ENCODE measurements around the gene EHBP1.

The EHBP1 gene

GRCh38 chr2:63044362-63045327 is 339.1 kb downstream of the EHBP1 start:
- no peak overlapping the region for H3K27ac ChIP-seq
- DNase-seq (ENCODE audit: low spot score) = no peak
- ChIA-PET POLR2A (ENCODE audit: low non-redundant PET) (no interaction called here), CTCF (interaction anchor here (0.6 kb wide), 1 partner anchor 11 kb away, joined by 3 read pairs; no protein-coding TSS in a partner anchor)
- TF ChIP-seq CTCF (conservative IDR thresholded peaks at IDR 0.05; ENCODE audit: low read depth) = no peak

GRCh38 chr2:63046552-63046951 is 341.0 kb downstream of the EHBP1 start:
- ChIA-PET CTCF (interaction anchor here (0.6 to 0.8 kb wide), 2 partner anchors 60 to 236 kb away, joined by 5 to 7 read pairs; no protein-coding TSS in a partner anchor), POLR2A (ENCODE audit: low non-redundant PET) (no interaction called here)
- no peak for DNase-seq (ENCODE audit: low spot score)
- no peak for TF ChIP-seq CTCF (conservative IDR thresholded peaks at IDR 0.05; ENCODE audit: low read depth)
- no peak overlapping the region for H3K27ac ChIP-seq

- ChIA-PET POLR2A (ENCODE audit: low non-redundant PET) (no interaction called here), CTCF (interaction anchor here (0.6 to 0.8 kb wide), 2 partner anchors 59 to 236 kb away, joined by 5 to 7 read pairs; no protein-coding TSS in a partner anchor)
- TF ChIP-seq CTCF (conservative IDR thresholded peaks at IDR 0.05; ENCODE audit: low read depth) = no peak
- H3K27ac ChIP-seq = no peak overlapping the region
- no peak for DNase-seq (ENCODE audit: low spot score)
These were observed 341.4 kb downstream of the EHBP1 start for GRCh38 chr2:63046961-63047320.

- ChIA-PET POLR2A (ENCODE audit: low non-redundant PET) (no interaction called here), CTCF (interaction anchor here (0.6 to 0.8 kb wide), 2 partner anchors 59 to 237 kb away, joined by 5 to 7 read pairs; no protein-coding TSS in a partner anchor)
- TF ChIP-seq CTCF (conservative IDR thresholded peaks at IDR 0.05; ENCODE audit: low read depth) = no peak
- no peak overlapping the region for H3K27ac ChIP-seq
- no peak for DNase-seq (ENCODE audit: low spot score)
These were observed 342.1 kb downstream of the EHBP1 start for GRCh38 chr2:63047321-63048279.

GRCh38 chr2:63048367-63049171 is 343.1 kb downstream of the EHBP1 start:
- no peak for TF ChIP-seq CTCF (conservative IDR thresholded peaks at IDR 0.05; ENCODE audit: low read depth)
- no peak for DNase-seq (ENCODE audit: low spot score)
- ChIA-PET POLR2A (ENCODE audit: low non-redundant PET) (no interaction called here), CTCF (no interaction called here)
- H3K27ac ChIP-seq = no peak overlapping the region
